Astrocyte of the cerebellum (primary cell): Measurements from ENCODE around the gene KRT7.

Experiments used
- DNase-seq: peaks from one replicate; pipeline ENCODE4 v3.0.0-alpha.2; 2011; ENCODE audit warnings: low read depth
- H3K4me3 ChIP-seq: 2 replicates; pipeline ENCODE4 v1.5.1; 2011; ENCODE audit warnings: mild to moderate bottlenecking, low read depth, low read length, moderate library complexity
- in situ Hi-C: cut with HindIII; loops from 2 replicates; pipeline ENCODE4 v1.10.0; 2017; ENCODE audit warnings: low sequenced_read_pairs
- TF ChIP-seq, protein P1 (sequence below): IDR thresholded peaks from 2 replicates; pipeline ENCODE4 v1.5.1; 2012; ENCODE audit warnings: low read length, low read depth, moderate library complexity, mild to moderate bottlenecking; ENCODE audit errors: missing control alignments

Gene KRT7

DNA sequence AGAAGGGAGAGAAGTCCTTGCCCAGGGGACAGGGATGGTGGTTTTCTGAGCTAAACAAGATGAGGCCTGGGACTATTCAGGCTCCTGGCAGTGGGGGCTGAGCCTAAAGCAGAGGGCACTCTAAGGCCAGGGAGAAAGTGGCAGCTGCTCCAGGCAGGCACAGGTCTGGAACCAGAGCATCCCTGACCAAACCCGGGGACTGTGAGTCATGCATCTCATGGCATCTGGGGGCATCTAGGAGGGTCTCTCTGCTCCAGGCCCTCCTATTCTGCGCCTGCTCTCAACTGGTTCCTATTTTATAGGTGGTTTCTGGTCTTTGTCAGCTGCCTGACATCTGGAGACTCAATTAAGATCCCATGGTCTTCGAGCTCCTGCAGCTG, 11.6 kb downstream of the KRT7 start:
- TF ChIP-seq, protein P1, sequence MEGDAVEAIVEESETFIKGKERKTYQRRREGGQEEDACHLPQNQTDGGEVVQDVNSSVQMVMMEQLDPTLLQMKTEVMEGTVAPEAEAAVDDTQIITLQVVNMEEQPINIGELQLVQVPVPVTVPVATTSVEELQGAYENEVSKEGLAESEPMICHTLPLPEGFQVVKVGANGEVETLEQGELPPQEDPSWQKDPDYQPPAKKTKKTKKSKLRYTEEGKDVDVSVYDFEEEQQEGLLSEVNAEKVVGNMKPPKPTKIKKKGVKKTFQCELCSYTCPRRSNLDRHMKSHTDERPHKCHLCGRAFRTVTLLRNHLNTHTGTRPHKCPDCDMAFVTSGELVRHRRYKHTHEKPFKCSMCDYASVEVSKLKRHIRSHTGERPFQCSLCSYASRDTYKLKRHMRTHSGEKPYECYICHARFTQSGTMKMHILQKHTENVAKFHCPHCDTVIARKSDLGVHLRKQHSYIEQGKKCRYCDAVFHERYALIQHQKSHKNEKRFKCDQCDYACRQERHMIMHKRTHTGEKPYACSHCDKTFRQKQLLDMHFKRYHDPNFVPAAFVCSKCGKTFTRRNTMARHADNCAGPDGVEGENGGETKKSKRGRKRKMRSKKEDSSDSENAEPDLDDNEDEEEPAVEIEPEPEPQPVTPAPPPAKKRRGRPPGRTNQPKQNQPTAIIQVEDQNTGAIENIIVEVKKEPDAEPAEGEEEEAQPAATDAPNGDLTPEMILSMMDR = no peak
- DNase-seq = no peak
- no peak overlapping the region for H3K4me3 ChIP-seq
- in situ Hi-C loops = no loop called here

DNA sequence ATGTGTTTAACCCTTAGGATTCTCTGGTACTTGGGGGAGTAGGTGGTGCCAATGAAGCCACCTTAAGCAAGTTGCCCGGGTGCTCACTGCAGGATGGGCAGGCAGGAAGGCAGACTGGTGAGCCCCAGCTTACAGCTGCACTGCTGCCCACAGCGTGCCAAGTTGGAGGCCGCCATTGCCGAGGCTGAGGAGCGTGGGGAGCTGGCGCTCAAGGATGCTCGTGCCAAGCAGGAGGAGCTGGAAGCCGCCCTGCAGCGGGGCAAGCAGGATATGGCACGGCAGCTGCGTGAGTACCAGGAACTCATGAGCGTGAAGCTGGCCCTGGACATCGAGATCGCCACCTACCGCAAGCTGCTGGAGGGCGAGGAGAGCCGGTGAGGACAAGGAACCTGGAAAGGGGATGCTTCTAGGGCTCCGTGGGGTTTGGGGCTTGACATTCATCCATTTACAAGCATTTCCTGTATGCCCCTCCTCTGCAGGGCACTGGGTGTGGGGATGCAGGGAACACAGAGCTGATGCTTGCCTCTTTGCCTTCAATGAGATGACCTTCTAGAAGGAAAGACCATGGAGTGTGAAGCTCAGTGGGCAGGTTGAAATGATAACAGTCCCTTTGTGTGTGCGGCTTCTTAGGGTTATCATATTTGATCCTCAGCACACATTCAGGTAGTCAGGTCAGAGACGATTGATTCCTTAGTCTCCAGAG, 12.4 kb downstream of the KRT7 start:
- in situ Hi-C loops = no loop called here
- TF ChIP-seq, protein P1 = no peak
- DNase-seq = no peak
- no peak overlapping the region for H3K4me3 ChIP-seq

DNA sequence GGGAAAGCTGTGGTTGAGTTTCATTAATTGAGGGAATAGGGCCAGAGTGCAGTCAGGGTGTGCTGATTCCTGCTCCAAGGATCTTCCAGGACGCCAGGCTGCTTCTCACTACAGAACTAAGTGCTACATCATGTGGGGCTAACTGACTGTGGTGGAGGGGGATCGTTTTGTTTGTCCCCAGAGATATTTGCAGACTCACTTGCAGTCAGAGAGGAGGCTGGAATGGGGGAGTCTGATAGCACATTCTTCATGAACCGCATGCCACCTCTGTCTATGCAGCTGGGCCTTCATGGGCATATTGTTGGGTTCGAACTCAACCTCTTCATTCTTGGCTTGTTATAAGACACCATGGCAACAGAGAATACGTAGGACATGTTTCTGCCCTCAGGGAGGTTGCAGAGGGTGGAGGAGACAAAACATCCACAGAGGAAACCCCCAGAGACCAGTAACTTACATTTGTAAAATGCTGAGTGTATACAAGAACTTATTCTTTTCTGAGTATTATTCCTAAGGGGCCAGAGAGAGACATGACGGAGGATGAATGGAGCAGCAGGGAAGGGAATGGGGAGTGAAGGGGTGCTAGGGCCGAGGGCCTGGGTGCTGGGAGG, 13.0 kb downstream of the KRT7 start:
- H3K4me3 ChIP-seq = no peak overlapping the region
- TF ChIP-seq, protein P1 = no peak
- in situ Hi-C loops = no loop called here
- DNase-seq = no peak

DNA sequence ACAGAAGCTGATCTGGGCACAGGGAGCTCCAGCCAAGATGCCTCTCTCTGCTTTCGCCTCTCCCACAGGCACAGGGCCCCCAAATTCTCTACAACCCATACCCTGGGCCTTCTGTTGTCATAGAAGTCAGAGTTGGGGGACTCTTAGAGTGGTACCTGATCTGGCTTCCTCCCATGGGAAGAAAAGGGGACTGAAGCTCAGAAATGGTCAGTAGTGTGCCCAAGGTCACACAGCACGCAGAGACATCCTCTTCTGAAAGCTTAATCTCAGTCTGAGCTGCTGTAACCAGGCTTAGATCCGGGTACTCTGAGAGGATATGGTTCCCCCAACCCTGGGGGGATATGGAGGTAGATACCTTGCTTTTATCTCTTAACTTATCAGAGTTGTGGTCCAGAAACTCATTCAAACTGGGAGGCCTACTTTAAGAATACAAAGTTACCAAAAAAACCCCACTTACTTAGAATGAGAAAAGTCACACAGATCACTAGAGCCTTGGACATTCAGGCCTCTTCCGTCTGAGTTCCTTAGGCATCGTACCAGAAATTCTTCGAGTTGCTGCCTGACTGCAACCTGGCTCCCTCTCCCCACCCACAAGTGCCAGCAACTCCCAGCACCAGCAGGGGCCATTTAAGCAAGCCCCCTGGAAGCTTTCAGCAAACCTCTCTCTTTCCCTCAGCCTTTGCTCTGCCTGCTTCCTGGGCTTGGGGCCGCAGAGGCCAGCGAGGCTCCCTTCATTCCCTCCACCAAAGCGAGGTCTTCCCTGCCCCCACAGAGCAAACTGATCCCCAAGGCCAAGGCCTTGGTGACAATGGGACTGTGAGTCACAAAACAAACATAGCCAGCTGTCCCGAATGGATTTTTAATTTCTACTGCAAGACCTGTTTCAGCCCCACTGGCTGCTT, 13.9 kb downstream of the KRT7 start:
- TF ChIP-seq, protein P1 = no peak
- H3K4me3 ChIP-seq = no peak overlapping the region
- no peak for DNase-seq
- in situ Hi-C loops = no loop called here

DNA sequence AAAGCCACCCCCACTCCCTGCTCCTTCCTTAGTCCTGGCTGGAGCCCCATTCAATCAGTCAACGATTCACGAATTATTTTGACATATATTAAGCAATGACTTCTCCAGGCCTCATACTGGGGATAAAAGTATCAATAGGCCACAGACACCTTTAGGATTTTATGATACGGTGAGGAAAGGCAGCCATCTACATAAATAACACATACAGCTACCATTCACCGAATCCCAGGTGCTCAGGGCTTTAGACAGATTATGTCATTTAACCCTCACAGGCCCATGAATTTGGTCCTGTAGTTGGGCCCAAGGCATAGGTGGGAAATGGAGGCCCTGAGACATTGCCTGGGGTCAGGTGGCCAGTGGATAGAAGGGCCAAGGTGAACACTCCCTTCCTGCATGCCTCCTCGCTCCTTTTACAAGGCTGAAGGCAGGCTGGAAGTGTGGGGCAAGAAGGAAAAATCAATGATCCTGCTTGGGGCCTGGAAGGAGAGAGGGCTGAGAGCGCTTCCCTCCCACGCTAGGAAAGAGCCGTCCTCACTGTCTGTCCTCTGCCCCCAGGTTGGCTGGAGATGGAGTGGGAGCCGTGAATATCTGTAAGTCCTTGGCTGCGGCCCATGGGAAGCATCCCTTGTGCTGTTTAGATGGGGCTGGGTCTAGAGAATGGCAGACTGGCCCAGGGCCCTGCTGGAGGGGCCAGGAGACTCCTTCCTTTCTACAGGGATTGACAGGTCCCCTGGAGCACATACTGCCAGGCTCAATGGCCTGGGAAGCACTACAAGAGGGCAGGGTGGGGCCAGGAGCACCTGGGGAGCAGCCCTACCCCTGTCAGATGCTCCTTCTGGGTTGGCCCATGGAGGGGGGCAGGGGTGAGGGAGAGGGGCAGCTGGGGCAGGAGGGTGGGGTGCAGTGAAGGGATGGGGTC, 14.8 kb downstream of the KRT7 start:
- TF ChIP-seq, protein P1 = no peak
- DNase-seq = no peak
- no peak overlapping the region for H3K4me3 ChIP-seq
- in situ Hi-C loops = no loop called here
